GM03348 (cell line): ENCODE measurements around the gene TRIM24.

Source experiments
- DNase-seq: peaks from one replicate; pipeline ENCODE4 v3.0.0; 2012; ENCODE audit warnings: low spot score

TRIM24 gene

GRCh38 chr7:138625084-138625848 is 165.2 kb downstream of the TRIM24 start:
- DNase-seq: no peak

- no peak for DNase-seq
Measured at GRCh38 chr7:138625849-138626230, 165.8 kb downstream of the TRIM24 start.

GRCh38 chr7:138626846-138627245 is 166.8 kb downstream of the TRIM24 start:
- no peak for DNase-seq

- DNase-seq: no peak
Measured at GRCh38 chr7:138627361-138627760, 167.3 kb downstream of the TRIM24 start.

GRCh38 chr7:138630059-138630610 is 170.1 kb downstream of the TRIM24 start:
- DNase-seq: no peak

GRCh38 chr7:138632384-138632783 is 172.3 kb downstream of the TRIM24 start:
- no peak for DNase-seq

GRCh38 chr7:138632826-138633602 is 173.0 kb downstream of the TRIM24 start:
- DNase-seq: no peak
